ENCODE measurements around the gene SOHLH1.

DNA sequence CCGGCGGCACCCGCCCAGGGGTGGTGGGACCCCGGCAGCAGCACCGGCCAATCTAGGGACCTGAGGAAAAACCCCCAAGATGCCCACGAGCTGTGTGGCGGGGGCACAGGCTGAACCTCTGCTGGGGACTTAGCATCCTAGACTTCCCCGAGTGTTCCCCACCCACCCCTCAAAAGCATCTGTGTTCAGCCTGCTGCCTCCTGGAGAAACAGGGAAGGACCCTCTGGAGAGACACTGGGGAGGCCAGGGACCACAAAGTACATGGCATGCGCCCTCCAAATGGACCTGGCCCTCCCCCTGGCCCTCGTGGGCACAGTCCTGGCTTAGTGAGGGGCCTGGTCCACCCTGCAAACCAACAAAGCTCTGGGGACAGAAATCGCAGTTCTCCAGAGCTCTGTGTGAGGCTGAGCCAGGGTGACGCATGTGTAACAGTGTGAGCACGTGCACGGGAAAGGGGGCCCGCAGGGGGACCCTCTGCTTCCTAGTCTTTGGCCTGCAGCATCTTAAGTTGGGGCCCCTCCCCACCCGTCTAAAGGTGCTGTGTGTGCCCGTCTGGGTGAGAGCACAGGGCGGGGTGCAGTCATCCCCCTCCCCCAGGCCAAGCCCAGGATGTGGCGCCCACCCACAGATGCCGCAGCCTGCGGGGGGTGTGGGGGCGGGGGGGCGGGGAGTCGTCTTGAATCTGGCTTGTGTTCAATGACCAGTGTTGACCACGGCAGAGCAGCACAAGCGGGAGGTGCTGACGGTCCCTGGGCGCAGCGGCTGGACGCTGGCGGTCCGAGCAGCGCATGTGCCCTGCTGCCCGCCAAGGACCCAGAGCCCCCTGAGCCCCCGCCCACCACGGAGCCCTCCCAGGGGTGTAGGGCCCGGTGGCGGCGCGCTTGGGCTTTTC, 2.0 kb upstream of the SOHLH1 start:
- TF ChIP-seq, protein P1, sequence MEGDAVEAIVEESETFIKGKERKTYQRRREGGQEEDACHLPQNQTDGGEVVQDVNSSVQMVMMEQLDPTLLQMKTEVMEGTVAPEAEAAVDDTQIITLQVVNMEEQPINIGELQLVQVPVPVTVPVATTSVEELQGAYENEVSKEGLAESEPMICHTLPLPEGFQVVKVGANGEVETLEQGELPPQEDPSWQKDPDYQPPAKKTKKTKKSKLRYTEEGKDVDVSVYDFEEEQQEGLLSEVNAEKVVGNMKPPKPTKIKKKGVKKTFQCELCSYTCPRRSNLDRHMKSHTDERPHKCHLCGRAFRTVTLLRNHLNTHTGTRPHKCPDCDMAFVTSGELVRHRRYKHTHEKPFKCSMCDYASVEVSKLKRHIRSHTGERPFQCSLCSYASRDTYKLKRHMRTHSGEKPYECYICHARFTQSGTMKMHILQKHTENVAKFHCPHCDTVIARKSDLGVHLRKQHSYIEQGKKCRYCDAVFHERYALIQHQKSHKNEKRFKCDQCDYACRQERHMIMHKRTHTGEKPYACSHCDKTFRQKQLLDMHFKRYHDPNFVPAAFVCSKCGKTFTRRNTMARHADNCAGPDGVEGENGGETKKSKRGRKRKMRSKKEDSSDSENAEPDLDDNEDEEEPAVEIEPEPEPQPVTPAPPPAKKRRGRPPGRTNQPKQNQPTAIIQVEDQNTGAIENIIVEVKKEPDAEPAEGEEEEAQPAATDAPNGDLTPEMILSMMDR (IDR thresholded peaks at IDR 0.05) = no peak
- TF ChIP-seq CHD2 (IDR thresholded peaks at IDR 0.05; ENCODE audit: low read length, partially characterized antibody) (no peak), RAD21 (conservative IDR thresholded peaks at IDR 0.05 in 1 of 2, IDR thresholded peaks at IDR 0.05 in 1 of 2) (no peak), POLR2AphosphoS2 (conservative IDR thresholded peaks at IDR 0.05; ENCODE audit: low read length) (no peak), CBX8 (IDR thresholded peaks at IDR 0.05) (no peak)
- TF ChIP-seq, protein P2, sequence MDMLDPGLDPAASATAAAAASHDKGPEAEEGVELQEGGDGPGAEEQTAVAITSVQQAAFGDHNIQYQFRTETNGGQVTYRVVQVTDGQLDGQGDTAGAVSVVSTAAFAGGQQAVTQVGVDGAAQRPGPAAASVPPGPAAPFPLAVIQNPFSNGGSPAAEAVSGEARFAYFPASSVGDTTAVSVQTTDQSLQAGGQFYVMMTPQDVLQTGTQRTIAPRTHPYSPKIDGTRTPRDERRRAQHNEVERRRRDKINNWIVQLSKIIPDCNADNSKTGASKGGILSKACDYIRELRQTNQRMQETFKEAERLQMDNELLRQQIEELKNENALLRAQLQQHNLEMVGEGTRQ (IDR thresholded peaks at IDR 0.05) = no peak

Data from A549 (cell line).